ENCODE results near the gene SEMA3B. TPM values are rescaled to one million over a fixed set of nuclear protein-coding genes. Genes with fewer than 3 reads are reported as not detected.

Gene SEMA3B
- total RNA-seq, 2 experiments from 2014 or later, result 0.28 to 0.82 TPM

GRCh38 chr3:50235716-50236483 lies 33.0 kb upstream of the SEMA3B start, which contains the start of gene GNAI2:
Gene GNAI2 (plus strand): TSS chr3:50236204. CDS start chr3:50236336, 132 bp downstream.
- no TSS peak for BruUV-seq (replicated peaks)
- ChIA-PET CTCF (ENCODE audit: unreplicated experiment) (interaction anchor here (0.5 to 1.1 kb wide), 3 partner anchors 11 to 130 kb away, joined by 3 to 12 read pairs (median 4); no protein-coding TSS in a partner anchor), POLR2A (interaction anchor here (0.6 to 1.8 kb wide), 11 partner anchors 8 to 1428 kb away, joined by 3 to 12 read pairs (median 4); partner anchors contain the start of gene TUSC2)
- TF ChIP-seq EZH2phosphoT487 (IDR thresholded peaks at IDR 0.05; ENCODE audit: borderline replicate concordance, low read depth, low read length), result no peak
- TF ChIP-seq CTCF (conservative IDR thresholded peaks at IDR 0.05; ENCODE audit: low read length), result no peak
- Histone ChIP-seq H3K36me3 (ENCODE audit: insufficient read depth, low read length) (peaks cover 24% of the 10 kb centered on the region; the same call in 1 of the 2 replicates), H3K9me3 (ENCODE audit: low read length) (no peaks in the 10 kb centered on the region), H3K79me2 (ENCODE audit: insufficient read depth, low read depth, low read length) (peaks cover 45% of the 10 kb centered on the region), H3K27ac (ENCODE audit: low read depth, low read length, poor library complexity, severe bottlenecking) (peak within 1 kb of the TSS; percentile 64), H3K9me2 (ENCODE audit: insufficient read depth, low read length) (no peaks in the 10 kb centered on the region), H2AFZ (ENCODE audit: low read length) (peak within 1 kb of the TSS; percentile 58; the same call in 1 of the 2 replicates), H3K4me1 (ENCODE audit: insufficient read depth, low read length, poor library complexity, severe bottlenecking) (peaks cover 41% of the 10 kb centered on the region), H3K4me2 (ENCODE audit: low read length) (peak within 1 kb of the TSS; percentile 87), H4K20me1 (ENCODE audit: insufficient read depth, low read length) (no peaks in the 10 kb centered on the region), H3K4me3 (ENCODE audit: low read depth, low read length, poor library complexity, severe bottlenecking) (peak within 1 kb of the TSS; percentile 80)
- intact Hi-C loops (cut with micrococcal nuclease; ENCODE audit: unreplicated experiment), result loop anchor here (5.0 kb wide), 2 partner anchors 101 to 331 kb away; partner anchors contain the start of genes C3orf18 and HEMK1
- DNase-seq (ENCODE audit: low spot score), result peak; percentile 98

- peak overlapping the region; percentile 64 for H3K27ac ChIP-seq (ENCODE audit: low read depth, low read length, poor library complexity, severe bottlenecking)
- peak overlapping the region; percentile 80 for H3K4me3 ChIP-seq (ENCODE audit: low read depth, low read length, poor library complexity, severe bottlenecking)
- H3K36me3 ChIP-seq (ENCODE audit: insufficient read depth, low read length), result peaks cover 27% of the 10 kb centered on the region; the same call in 1 of the 2 replicates
- no peak for DNase-seq (ENCODE audit: low spot score)
- peak overlapping the region; percentile 87 for H3K4me2 ChIP-seq (ENCODE audit: low read length)
- no peaks in the 10 kb centered on the region for H3K9me2 ChIP-seq (ENCODE audit: insufficient read depth, low read length)
- no peaks in the 10 kb centered on the region for H3K9me3 ChIP-seq (ENCODE audit: low read length)
- 0 out of 2 replicates have a peak, but pooled peaks cover under 1% of the 10 kb centered on the region for H4K20me1 ChIP-seq (ENCODE audit: insufficient read depth, low read length)
- CTCF ChIA-PET (ENCODE audit: unreplicated experiment), result interaction anchor here (1.1 to 1.4 kb wide), 2 partner anchors 10 kb away, joined by 3 to 12 read pairs; no protein-coding TSS in a partner anchor
- intact Hi-C loops (cut with micrococcal nuclease; ENCODE audit: unreplicated experiment), result loop anchor here (1.0 to 5.0 kb wide), 3 partner anchors 10 to 331 kb away; partner anchors contain the start of genes C3orf18 and HEMK1
- H2AFZ ChIP-seq (ENCODE audit: low read length), result no peak overlapping the region
- H3K4me1 ChIP-seq (ENCODE audit: insufficient read depth, low read length, poor library complexity, severe bottlenecking), result peaks cover 48% of the 10 kb centered on the region
- H3K79me2 ChIP-seq (ENCODE audit: insufficient read depth, low read depth, low read length), result peaks cover 52% of the 10 kb centered on the region
- TSS peak; percentile 52 for BruUV-seq (replicated peaks)
- TF ChIP-seq EZH2phosphoT487 (IDR thresholded peaks at IDR 0.05; ENCODE audit: borderline replicate concordance, low read depth, low read length) (no peak), CTCF (conservative IDR thresholded peaks at IDR 0.05; ENCODE audit: low read length) (no peak)
- POLR2A ChIA-PET, result interaction anchor here (0.6 to 1.8 kb wide), 3 partner anchors 10 to 1281 kb away, joined by 3 to 12 read pairs (median 5); partner anchors contain the start of gene TUSC2
These were observed 32.3 kb upstream of the SEMA3B start for GRCh38 chr3:50236484-50237132.
